CD14-positive monocyte (primary cell): ENCODE results near the gene UBAP2. TPM values are rescaled to one million over a fixed set of nuclear protein-coding genes. Genes with fewer than 3 reads are reported as not detected.

ENCODE experiments used
- DNase-seq, 3 donors: peaks; one replicate each; pipeline ENCODE4 v3.0.0-alpha.2; 2011 to 2022
- H2AFZ ChIP-seq: 2 replicates; pipeline ENCODE4 v1.6.0; 2012; ENCODE audit warnings: mild to moderate bottlenecking, low read depth, low read length, inconsistent platforms; ENCODE audit not compliant: insufficient read depth, poor library complexity, severe bottlenecking
- H3K27ac ChIP-seq, 2 donors: 1 replicate in 1 of 2; 2 replicates in 1 of 2; pipeline ENCODE4 v1.5.1; 2012 to 2013; ENCODE audit warnings: low read length in 2 of 2, control low read depth in 1 of 2, inconsistent platforms in 1 of 2, low read depth in 1 of 2, mild to moderate bottlenecking in 1 of 2
- H3K27me3 ChIP-seq, 2 donors: one replicate each; pipeline versions ENCODE4 v1.6.0 to v1.6.1; 2011 to 2013; ENCODE audit warnings: low read length in 2 of 2; ENCODE audit not compliant: control insufficient read depth in 2 of 2, insufficient read depth in 2 of 2
- H3K36me3 ChIP-seq, 2 donors: replicated peaks in 1 of 2; 1 replicate in 1 of 2; 2 replicates in 1 of 2; pipeline versions ENCODE4 v1.5.1 to v1.6.1; 2012 to 2013; ENCODE audit warnings: low read length in 2 of 2, control low read depth in 1 of 2, inconsistent platforms in 1 of 2, mild to moderate bottlenecking in 1 of 2; ENCODE audit not compliant: insufficient read depth in 2 of 2, control insufficient read depth in 1 of 2
- H3K4me1 ChIP-seq, 2 donors: 1 replicate in 1 of 2; 2 replicates in 1 of 2; pipeline versions ENCODE4 v1.5.1 to v1.6.1; 2012 to 2013; ENCODE audit warnings: low read length in 2 of 2, control low read depth in 1 of 2, inconsistent platforms in 1 of 2, mild to moderate bottlenecking in 1 of 2, moderate library complexity in 1 of 2; ENCODE audit not compliant: insufficient read depth in 2 of 2, control insufficient read depth in 1 of 2
- H3K4me2 ChIP-seq: replicated peaks from 2 replicates; pipeline ENCODE3; 2012; ENCODE audit warnings: low read length, moderate library complexity, mild to moderate bottlenecking; ENCODE audit not compliant: poor library complexity, severe bottlenecking; ENCODE audit errors: extremely low read depth
- H3K4me3 ChIP-seq, 3 experiments: fragments of 200-600 bp in 1 of 3; sonication (generic) in 1 of 3; replicated peaks in 1 of 3; 1 replicate in 2 of 3; 2 replicates in 1 of 3; pipeline ENCODE4 v1.5.1; 2011 to 2013; ENCODE audit warnings: low read length in 3 of 3, mild to moderate bottlenecking in 3 of 3, control low read depth in 2 of 3, low read depth in 2 of 3, inconsistent platforms in 1 of 3, moderate library complexity in 1 of 3
- H3K79me2 ChIP-seq: 2 replicates; pipeline ENCODE4 v1.6.0; 2012; ENCODE audit warnings: mild to moderate bottlenecking, control low read depth, inconsistent platforms, low read length, moderate library complexity; ENCODE audit not compliant: insufficient read depth
- H3K9ac ChIP-seq: 2 replicates; pipeline ENCODE4 v1.6.0; 2017; ENCODE audit warnings: low read length, mild to moderate bottlenecking; ENCODE audit not compliant: insufficient read depth, poor library complexity, severe bottlenecking
- H3K9me3 ChIP-seq, 2 donors: replicated peaks in 1 of 2; 1 replicate in 1 of 2; 2 replicates in 1 of 2; pipeline versions ENCODE4 v1.5.1 to v1.6.1; 2012 to 2013; ENCODE audit warnings: low read length in 2 of 2, control low read depth in 1 of 2; ENCODE audit not compliant: control insufficient read depth in 1 of 2, insufficient read depth in 1 of 2
- H4K20me1 ChIP-seq: 2 replicates; pipeline ENCODE4 v1.6.0; 2012; ENCODE audit warnings: mild to moderate bottlenecking, low read length, control low read depth, moderate library complexity; ENCODE audit not compliant: insufficient read depth
- H3K27ac Mint-ChIP-seq, 7 donors: one replicate each; pipeline ENCODE4 v1.8.0; 2020; ENCODE audit warnings: mild to moderate bottlenecking in 7 of 7, mixed read lengths in 7 of 7, moderate library complexity in 6 of 7, inconsistent platforms in 2 of 7
- H3K27me3 Mint-ChIP-seq, 3 donors: one replicate each; pipeline ENCODE4 v1.8.0; 2021 to 2022; ENCODE audit warnings: low read depth in 3 of 3, mild to moderate bottlenecking in 3 of 3, mixed read lengths in 3 of 3, moderate library complexity in 3 of 3, inconsistent platforms in 1 of 3
- H3K36me3 Mint-ChIP-seq, 2 donors: one replicate each; pipeline ENCODE4 v1.8.0; 2020; ENCODE audit warnings: mixed read lengths in 2 of 2, inconsistent platforms in 1 of 2, mild to moderate bottlenecking in 1 of 2
- H3K4me1 Mint-ChIP-seq: one replicate; pipeline ENCODE4 v1.8.0; 2020; ENCODE audit warnings: mild to moderate bottlenecking, mixed read lengths
- H3K4me3 Mint-ChIP-seq, 2 donors: one replicate each; pipeline ENCODE4 v1.8.0; 2020; ENCODE audit warnings: mild to moderate bottlenecking in 2 of 2, mixed read lengths in 2 of 2, moderate library complexity in 1 of 2
- H3K9me3 Mint-ChIP-seq, 7 donors: one replicate each; pipeline ENCODE4 v1.8.0; 2020 to 2022; ENCODE audit warnings: mixed read lengths in 7 of 7, mild to moderate bottlenecking in 6 of 7, moderate library complexity in 6 of 7, inconsistent platforms in 2 of 7
- WGBS: methylation state at CpG from one replicate; pipeline ENCODE4 v1.1.5; 2013; ENCODE audit warnings: missing lambda C conversion rate; ENCODE audit not compliant: insufficient coverage; 5-methylcytosine and 5-hydroxymethylcytosine counted together
- intact Hi-C, 2 donors: fragments of 100-400 bp; cut with micrococcal nuclease; formaldehyde crosslinking; loops; one replicate each; pipeline versions ENCODE4 v1.15.0 to v1.15.1; 2023
- polyA plus RNA-seq, 3 donors: library from polyadenylated mRNA; depleted of rRNA in 1 of 3; unstranded in 2 of 3; stranded (reverse) in 1 of 3; fragments of 300-500 nt in 2 of 3; fragments of >200 nt in 1 of 3; fragmentation: Illumina TruSeq in 2 of 3; gene quantifications; 1 replicate in 2 of 3; 2 replicates in 1 of 3; pipeline ENCODE4 v1.2.3, GENCODE V29; 2012 to 2021
- TF ChIP-seq, protein P1 (sequence below): fragments of 200-600 bp; IDR thresholded peaks from one replicate; pipeline ENCODE4 v1.8.0; 2022; ENCODE audit warnings: antibody characterized with exemption, mild to moderate bottlenecking

Gene UBAP2
- polyA plus RNA-seq, 3 donors: 4.3 to 13.0 (median 5.7) TPM

DNA sequence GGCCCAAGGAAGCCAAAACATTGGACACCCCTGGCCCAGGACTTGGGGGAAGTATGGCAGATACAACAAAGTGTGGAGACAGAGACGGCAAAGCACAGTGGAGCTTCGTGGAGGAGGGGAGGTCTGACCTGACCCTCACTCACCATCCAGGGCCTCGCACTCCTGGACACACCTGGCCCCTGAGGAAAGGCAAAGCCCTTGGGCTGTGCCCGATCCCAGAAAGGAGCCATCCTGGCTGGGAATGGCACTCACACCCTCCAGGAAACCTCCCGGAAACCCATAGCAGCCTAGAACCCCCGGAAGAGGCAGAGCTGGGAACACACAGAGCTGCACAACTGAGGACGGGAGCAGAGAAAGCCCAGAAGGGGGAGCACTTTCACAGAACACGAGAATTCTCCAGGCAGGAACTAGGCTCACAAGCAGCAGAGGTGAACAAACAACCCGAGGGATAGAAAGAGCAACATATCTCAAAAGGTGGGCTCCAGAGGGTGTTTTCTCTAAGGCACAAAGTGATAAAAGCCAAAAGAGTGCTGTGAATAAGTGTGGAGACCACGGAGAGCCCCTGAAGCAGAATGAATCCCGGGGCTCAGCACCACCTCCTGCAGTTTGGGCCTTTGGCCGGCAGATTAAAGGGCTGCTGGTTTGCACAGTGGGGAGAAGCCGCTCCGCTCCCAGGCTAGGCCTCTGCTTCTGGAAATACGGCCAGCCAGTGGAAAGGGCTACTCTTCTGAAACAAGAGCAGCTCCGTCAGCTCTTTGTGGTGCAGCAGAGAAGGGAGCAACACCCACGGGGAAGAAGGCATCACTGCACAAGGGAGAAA is 123.5 kb downstream of the UBAP2 start:
- peaks cover 61 to 80% of the 10 kb centered on the region in 2 donors for H3K36me3 Mint-ChIP-seq
- 88% methylated on average over 14 of the region's 17 CpGs for WGBS
- DNase-seq: no peak
- H3K27me3 Mint-ChIP-seq: peaks cover 0 to 4% (median 1%) of the 10 kb centered on the region in 3 donors
- Histone ChIP-seq H4K20me1 (peaks cover 39% of the 10 kb centered on the region), H3K9me3 (no peaks in the 10 kb centered on the region), H3K36me3 (peaks cover 70 to 96% of the 10 kb centered on the region in 2 donors), H3K27ac (peak overlapping the region in 1 of 2 donors; percentile 50), H3K4me2 (no peak overlapping the region), H3K27me3 (no peaks in the 10 kb centered on the region), H3K9ac (no peak overlapping the region), H3K4me3 (no peak overlapping the region), H3K4me1 (no peaks in the 10 kb centered on the region), H3K79me2 (no peaks in the 10 kb centered on the region), H2AFZ (no peak overlapping the region)
- no peak overlapping the region for H3K4me3 Mint-ChIP-seq
- H3K27ac Mint-ChIP-seq: peak overlapping the region in 4 of 7 donors; percentile 30 to 64 (median 50)
- no peaks in the 10 kb centered on the region for H3K4me1 Mint-ChIP-seq
- peaks cover 0 to 3% (median 0%) of the 10 kb centered on the region in 7 donors for H3K9me3 Mint-ChIP-seq
- TF ChIP-seq, protein P1, sequence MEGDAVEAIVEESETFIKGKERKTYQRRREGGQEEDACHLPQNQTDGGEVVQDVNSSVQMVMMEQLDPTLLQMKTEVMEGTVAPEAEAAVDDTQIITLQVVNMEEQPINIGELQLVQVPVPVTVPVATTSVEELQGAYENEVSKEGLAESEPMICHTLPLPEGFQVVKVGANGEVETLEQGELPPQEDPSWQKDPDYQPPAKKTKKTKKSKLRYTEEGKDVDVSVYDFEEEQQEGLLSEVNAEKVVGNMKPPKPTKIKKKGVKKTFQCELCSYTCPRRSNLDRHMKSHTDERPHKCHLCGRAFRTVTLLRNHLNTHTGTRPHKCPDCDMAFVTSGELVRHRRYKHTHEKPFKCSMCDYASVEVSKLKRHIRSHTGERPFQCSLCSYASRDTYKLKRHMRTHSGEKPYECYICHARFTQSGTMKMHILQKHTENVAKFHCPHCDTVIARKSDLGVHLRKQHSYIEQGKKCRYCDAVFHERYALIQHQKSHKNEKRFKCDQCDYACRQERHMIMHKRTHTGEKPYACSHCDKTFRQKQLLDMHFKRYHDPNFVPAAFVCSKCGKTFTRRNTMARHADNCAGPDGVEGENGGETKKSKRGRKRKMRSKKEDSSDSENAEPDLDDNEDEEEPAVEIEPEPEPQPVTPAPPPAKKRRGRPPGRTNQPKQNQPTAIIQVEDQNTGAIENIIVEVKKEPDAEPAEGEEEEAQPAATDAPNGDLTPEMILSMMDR: peak; percentile 50
- intact Hi-C loops: no loop called here

DNA sequence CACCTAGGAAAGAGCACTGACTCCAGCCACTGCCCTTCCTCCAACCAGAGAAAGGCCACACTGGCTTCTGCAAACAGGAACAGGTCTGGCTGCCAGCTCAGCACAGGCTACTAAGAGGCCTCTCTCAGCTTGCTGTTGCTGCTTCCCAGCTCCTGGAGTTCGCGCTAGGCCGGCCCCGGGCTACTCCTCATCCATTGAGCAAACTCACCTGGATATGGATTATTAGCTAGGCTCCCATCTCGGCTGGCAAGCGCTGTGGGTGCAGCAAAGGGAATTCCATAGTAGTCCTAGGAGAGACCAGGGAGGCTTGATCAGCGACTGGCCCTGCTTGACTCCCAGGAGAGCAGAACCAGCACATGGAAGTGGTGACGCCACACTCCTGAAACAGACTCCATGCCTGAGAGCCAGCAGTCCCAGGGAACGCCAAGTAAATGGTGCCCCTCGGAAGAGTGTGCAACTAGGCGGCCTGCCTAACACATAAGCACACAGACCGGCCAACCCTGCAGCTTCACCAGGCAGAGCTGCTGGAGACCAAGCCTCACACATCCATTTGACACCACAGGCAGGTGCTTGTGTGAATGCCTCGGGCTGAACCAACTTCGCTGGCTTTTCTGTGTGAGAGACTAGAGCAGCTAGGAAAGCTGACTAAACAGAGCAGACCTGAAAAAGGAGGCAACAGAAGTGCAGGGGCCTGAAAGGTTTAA is 124.5 kb downstream of the UBAP2 start:
- 94% methylated on average over 11 of the region's 14 CpGs for WGBS
- H3K27ac Mint-ChIP-seq: peak overlapping the region in 6 of 7 donors; percentile 30 to 70 (median 55)
- no peaks in the 10 kb centered on the region for H3K9me3 ChIP-seq
- H3K27me3 Mint-ChIP-seq: peaks cover 0 to 2% (median 1%) of the 10 kb centered on the region in 3 donors
- H3K79me2 ChIP-seq: no peaks in the 10 kb centered on the region
- peaks cover 0 to 3% (median 0%) of the 10 kb centered on the region in 7 donors for H3K9me3 Mint-ChIP-seq
- peak overlapping the region in 1 of 2 donors; percentile 50 for H3K27ac ChIP-seq
- no peaks in the 10 kb centered on the region for H3K27me3 ChIP-seq
- TF ChIP-seq, protein P1: no peak
- H3K4me3 Mint-ChIP-seq: no peak overlapping the region
- H2AFZ ChIP-seq: no peak overlapping the region
- intact Hi-C loops: no loop called here
- no peak overlapping the region for H3K4me2 ChIP-seq
- H4K20me1 ChIP-seq: peaks cover 47% of the 10 kb centered on the region
- H3K36me3 ChIP-seq: peaks cover 79 to 100% of the 10 kb centered on the region in 2 donors
- no peaks in the 10 kb centered on the region for H3K4me1 ChIP-seq
- no peak overlapping the region for H3K9ac ChIP-seq
- H3K4me1 Mint-ChIP-seq: no peaks in the 10 kb centered on the region
- no peak for DNase-seq
- H3K36me3 Mint-ChIP-seq: peaks cover 65 to 86% of the 10 kb centered on the region in 2 donors
- no peak overlapping the region for H3K4me3 ChIP-seq
